Neuronal stem cell (in vitro differentiated cells): Measurements from ENCODE around the gene PKHD1.

Experiments
- DNase-seq: peaks from one replicate; pipeline ENCODE4 v3.0.0-alpha.2; 2013; ENCODE audit warnings: low spot score
- H2AFZ ChIP-seq: one replicate; pipeline ENCODE4 v1.6.1; 2013; ENCODE audit warnings: mild to moderate bottlenecking, low read length, inconsistent platforms
- H2AK5ac ChIP-seq: 2 replicates; pipeline ENCODE4 v1.6.1; 2013; ENCODE audit warnings: low read depth, mild to moderate bottlenecking, inconsistent platforms, low read length, moderate library complexity, mixed read lengths
- H2BK120ac ChIP-seq: 2 replicates; pipeline ENCODE4 v1.6.1; 2013; ENCODE audit warnings: low read depth, mild to moderate bottlenecking, inconsistent platforms, low read length, moderate library complexity, mixed read lengths
- H2BK12ac ChIP-seq: one replicate; pipeline ENCODE4 v1.6.1; 2013; ENCODE audit warnings: low read length, inconsistent platforms
- H2BK15ac ChIP-seq: 2 replicates; pipeline ENCODE4 v1.6.1; 2013; ENCODE audit warnings: mild to moderate bottlenecking, low read length, inconsistent platforms, mixed read lengths
- H2BK5ac ChIP-seq: one replicate; pipeline ENCODE4 v1.6.1; 2013; ENCODE audit warnings: inconsistent platforms, mild to moderate bottlenecking, low read length, moderate library complexity
- H3K14ac ChIP-seq: one replicate; pipeline ENCODE4 v1.6.1; 2013; ENCODE audit warnings: low read length, inconsistent platforms
- H3K18ac ChIP-seq: 2 replicates; pipeline ENCODE4 v1.6.1; 2013; ENCODE audit warnings: low read length, inconsistent platforms
- H3K23ac ChIP-seq: 2 replicates; pipeline ENCODE4 v1.6.1; 2013; ENCODE audit warnings: low read depth, mild to moderate bottlenecking, mixed read lengths, low read length, inconsistent platforms; ENCODE audit not compliant: poor library complexity
- H3K27ac ChIP-seq: replicated peaks from 3 replicates; pipeline ENCODE4 v1.5.1; 2013; ENCODE audit warnings: low read length, inconsistent platforms
- H3K27me3 ChIP-seq, 3 experiments: 2 replicates each; pipeline ENCODE4 v1.6.1; 2013; ENCODE audit warnings: low read length in 3 of 3, mild to moderate bottlenecking in 2 of 3, inconsistent platforms in 1 of 3, low read depth in 1 of 3, mixed read lengths in 1 of 3, moderate library complexity in 1 of 3; ENCODE audit not compliant: control insufficient read depth in 3 of 3, insufficient read depth in 3 of 3
- H3K36me3 ChIP-seq, 2 donors: replicated peaks in 1 of 2; 2 replicates each; pipeline ENCODE4 v1.6.1; 2013; ENCODE audit warnings: low read length in 2 of 2; ENCODE audit not compliant: control insufficient read depth in 2 of 2, insufficient read depth in 2 of 2
- H3K4ac ChIP-seq: 2 replicates; pipeline ENCODE4 v1.6.1; 2013; ENCODE audit warnings: inconsistent platforms, mild to moderate bottlenecking, low read length, moderate library complexity
- H3K4me1 ChIP-seq, 2 donors: 1 replicate in 1 of 2; 2 replicates in 1 of 2; pipeline ENCODE4 v1.6.1; 2013; ENCODE audit warnings: low read length in 2 of 2, low read depth in 1 of 2; ENCODE audit not compliant: control insufficient read depth in 2 of 2, insufficient read depth in 1 of 2
- H3K4me2 ChIP-seq: one replicate; pipeline ENCODE4 v1.6.1; 2013; ENCODE audit warnings: mild to moderate bottlenecking, low read length, inconsistent platforms; ENCODE audit not compliant: insufficient read depth, poor library complexity, severe bottlenecking
- H3K4me3 ChIP-seq, 2 donors: 2 replicates each; pipeline ENCODE4 v1.5.1; 2013; ENCODE audit warnings: low read length in 2 of 2, mild to moderate bottlenecking in 2 of 2, inconsistent platforms in 1 of 2, moderate library complexity in 1 of 2
- H3K79me1 ChIP-seq: one replicate; pipeline ENCODE4 v1.6.1; 2013; ENCODE audit warnings: low read depth, mild to moderate bottlenecking, inconsistent platforms, low read length, moderate library complexity
- H3K9ac ChIP-seq: one replicate; pipeline ENCODE4 v1.6.1; 2013; ENCODE audit warnings: mild to moderate bottlenecking, low read depth, low read length, inconsistent platforms; ENCODE audit not compliant: poor library complexity
- H3K9me3 ChIP-seq, 2 donors: replicated peaks in 1 of 2; 2 replicates each; pipeline versions ENCODE3 to v1.6.1; 2013; ENCODE audit warnings: low read length in 2 of 2, mild to moderate bottlenecking in 2 of 2, inconsistent platforms in 1 of 2, low read depth in 1 of 2, mixed read lengths in 1 of 2, moderate library complexity in 1 of 2; ENCODE audit not compliant: control insufficient read depth in 2 of 2, insufficient read depth in 1 of 2
- H4K8ac ChIP-seq: one replicate; pipeline ENCODE4 v1.6.1; 2013; ENCODE audit warnings: low read depth, mild to moderate bottlenecking, inconsistent platforms, low read length, moderate library complexity
- H4K91ac ChIP-seq: one replicate; pipeline ENCODE4 v1.6.1; 2013; ENCODE audit warnings: low read length, low read depth, mild to moderate bottlenecking, inconsistent platforms; ENCODE audit not compliant: poor library complexity
- WGBS, 2 donors: extraction: QIAGEN DNeasy Blood & Tissue Kit; methylation state at CpG; one replicate each; pipeline ENCODE4 v1.1.7; 2013; ENCODE audit warnings: missing lambda C conversion rate in 2 of 2, mixed read lengths in 1 of 2; ENCODE audit not compliant: insufficient read length in 2 of 2, insufficient replicate concordance in 1 of 2; ENCODE audit errors: extremely low coverage in 2 of 2; 5-methylcytosine and 5-hydroxymethylcytosine counted together

The PKHD1 gene

DNA sequence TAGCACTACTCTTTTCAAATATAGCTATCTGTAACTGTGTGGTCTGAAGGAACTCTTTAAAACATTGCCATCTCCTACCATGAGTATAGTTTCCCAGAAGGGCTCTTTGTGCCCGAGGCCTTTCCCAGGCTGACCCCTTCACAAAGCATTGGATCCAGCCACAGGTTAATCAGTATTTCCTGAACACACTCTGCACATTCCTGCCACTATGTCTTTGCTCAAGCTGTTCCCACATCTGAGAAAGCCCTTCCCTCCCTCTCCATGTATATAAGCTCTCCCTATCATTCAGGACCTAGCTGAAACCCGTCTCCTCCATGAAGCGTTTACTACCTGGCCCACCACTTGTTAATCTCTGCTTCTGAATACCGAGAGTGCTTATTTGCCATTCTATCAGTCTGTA lies 47.8 kb upstream of the PKHD1 start:
- no peaks in the 10 kb centered on the region for H3K9me3 ChIP-seq
- H3K9ac ChIP-seq: no peak overlapping the region
- no peak overlapping the region for H3K23ac ChIP-seq
- no peaks in the 10 kb centered on the region for H3K36me3 ChIP-seq
- H2AK5ac ChIP-seq: no peak overlapping the region
- no peak overlapping the region for H4K91ac ChIP-seq
- no peak overlapping the region for H3K18ac ChIP-seq
- no peak overlapping the region for H3K27ac ChIP-seq
- H3K4me3 ChIP-seq: no peak overlapping the region
- peaks cover 0 to 32% (median 0%) of the 10 kb centered on the region in 3 experiments for H3K27me3 ChIP-seq
- DNase-seq: no peak
- no peak overlapping the region for H3K4me2 ChIP-seq
- H2BK15ac ChIP-seq: no peak overlapping the region
- H3K79me1 ChIP-seq: no peaks in the 10 kb centered on the region
- no peak overlapping the region for H4K8ac ChIP-seq
- no peak overlapping the region for H2BK5ac ChIP-seq
- peaks cover 0 to 8% of the 10 kb centered on the region in 2 donors for H3K4me1 ChIP-seq
- WGBS, 2 donors: no CpG with 5 or more reads among the region's 4 CpGs
- no peak overlapping the region for H3K14ac ChIP-seq
- H2AFZ ChIP-seq: no peak overlapping the region
- H2BK120ac ChIP-seq: no peak overlapping the region
- H3K4ac ChIP-seq: no peak overlapping the region
- no peak overlapping the region for H2BK12ac ChIP-seq

DNA sequence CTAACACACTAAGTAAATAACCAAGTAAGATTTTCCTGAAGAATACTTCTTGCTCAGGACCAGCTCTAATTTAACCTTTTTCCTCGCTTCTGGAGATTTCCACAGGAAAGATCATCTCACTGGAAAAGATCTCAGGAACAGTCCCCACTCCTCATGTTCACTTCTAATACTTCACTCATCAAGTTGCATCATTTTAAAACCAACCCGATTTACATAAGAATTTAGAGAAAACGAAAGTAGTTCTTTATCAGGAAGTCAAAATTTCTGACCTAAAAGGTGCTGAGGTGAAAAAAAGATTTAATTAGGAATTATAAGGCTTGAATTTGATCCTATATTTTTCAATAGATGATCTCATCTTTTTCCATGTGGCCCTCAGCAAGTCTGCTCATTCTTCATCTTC lies 46.6 kb upstream of the PKHD1 start:
- DNase-seq: no peak
- H3K27me3 ChIP-seq: peaks cover 0 to 32% (median 0%) of the 10 kb centered on the region in 3 experiments
- H2BK5ac ChIP-seq: no peak overlapping the region
- H2BK15ac ChIP-seq: no peak overlapping the region
- H2AFZ ChIP-seq: no peak overlapping the region
- no peak overlapping the region for H3K4me3 ChIP-seq
- no peak overlapping the region for H3K27ac ChIP-seq
- H3K4ac ChIP-seq: no peak overlapping the region
- H4K91ac ChIP-seq: no peak overlapping the region
- H2AK5ac ChIP-seq: no peak overlapping the region
- no peak overlapping the region for H4K8ac ChIP-seq
- H2BK12ac ChIP-seq: no peak overlapping the region
- H3K18ac ChIP-seq: no peak overlapping the region
- H3K4me1 ChIP-seq: peaks cover 0 to 10% of the 10 kb centered on the region in 2 donors
- WGBS, 2 donors: no CpG with 5 or more reads among the region's 3 CpGs
- no peak overlapping the region for H3K14ac ChIP-seq
- no peak overlapping the region for H3K23ac ChIP-seq
- no peaks in the 10 kb centered on the region for H3K79me1 ChIP-seq
- H2BK120ac ChIP-seq: no peak overlapping the region
- no peaks in the 10 kb centered on the region for H3K36me3 ChIP-seq
- H3K4me2 ChIP-seq: no peak overlapping the region
- H3K9ac ChIP-seq: no peak overlapping the region
- H3K9me3 ChIP-seq: no peaks in the 10 kb centered on the region

DNA sequence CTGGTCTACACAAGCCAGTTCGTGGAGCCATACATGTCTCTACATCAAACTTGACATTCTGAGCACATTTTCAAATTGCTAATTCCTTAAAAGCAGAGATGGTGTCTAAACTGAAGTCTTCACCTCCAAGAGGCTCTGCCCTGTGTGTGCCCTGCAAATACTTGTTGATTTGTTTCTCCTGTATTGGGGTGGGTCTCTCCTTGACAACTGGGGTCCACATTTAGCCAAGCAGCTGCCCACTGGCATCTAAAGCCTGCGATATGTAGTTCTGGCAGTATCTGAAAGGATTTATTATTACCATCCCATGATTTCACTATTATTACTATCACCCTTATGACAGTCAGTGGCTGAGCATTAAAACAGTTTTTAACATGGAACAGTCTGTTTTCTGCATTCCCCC lies 45.9 kb upstream of the PKHD1 start:
- Histone ChIP-seq H2BK120ac (no peak overlapping the region), H3K4me3 (no peak overlapping the region), H3K27me3 (peaks cover 0 to 29% (median 0%) of the 10 kb centered on the region in 3 experiments), H3K4me2 (no peak overlapping the region), H2BK5ac (no peak overlapping the region), H3K18ac (no peak overlapping the region), H2BK15ac (no peak overlapping the region), H3K79me1 (no peaks in the 10 kb centered on the region), H3K9ac (no peak overlapping the region), H4K8ac (no peak overlapping the region), H3K23ac (no peak overlapping the region), H3K4ac (no peak overlapping the region), H3K14ac (no peak overlapping the region), H4K91ac (no peak overlapping the region), H2AK5ac (no peak overlapping the region), H3K4me1 (peaks cover 0 to 11% of the 10 kb centered on the region in 2 donors), H3K36me3 (no peaks in the 10 kb centered on the region), H3K9me3 (no peaks in the 10 kb centered on the region), H2BK12ac (no peak overlapping the region), H2AFZ (no peak overlapping the region), H3K27ac (no peak overlapping the region)
- WGBS, 2 donors: no CpG with 5 or more reads among the region's 2 CpGs
- no peak for DNase-seq

DNA sequence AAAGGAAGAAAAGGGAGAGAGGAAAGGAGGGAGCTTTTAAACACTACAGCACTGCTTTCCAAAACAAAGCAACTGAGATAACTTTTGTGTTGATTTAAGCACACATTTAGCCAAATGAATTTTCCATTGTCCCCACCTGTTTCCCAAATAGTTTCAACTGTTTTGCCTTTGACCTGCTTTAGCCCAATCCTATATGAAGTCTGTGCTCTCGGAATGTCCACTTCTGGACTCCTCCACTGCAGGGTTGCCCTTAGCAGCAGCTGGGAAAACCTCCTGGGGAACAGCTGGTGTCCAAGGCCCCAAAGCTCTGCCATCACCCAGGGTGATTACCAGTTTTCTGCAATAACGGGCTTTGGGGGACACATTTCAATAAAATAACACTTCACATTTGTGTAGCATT lies 44.9 kb upstream of the PKHD1 start:
- H3K9ac ChIP-seq: no peak overlapping the region
- H2BK12ac ChIP-seq: no peak overlapping the region
- H4K8ac ChIP-seq: no peak overlapping the region
- no peaks in the 10 kb centered on the region for H3K9me3 ChIP-seq
- WGBS, 2 donors: no CpG with 5 or more reads among the region's 2 CpGs
- no peak overlapping the region for H3K4me3 ChIP-seq
- no peaks in the 10 kb centered on the region for H3K79me1 ChIP-seq
- no peak overlapping the region for H3K14ac ChIP-seq
- no peak overlapping the region for H2AFZ ChIP-seq
- no peak overlapping the region for H3K18ac ChIP-seq
- no peak overlapping the region for H2BK5ac ChIP-seq
- no peaks in the 10 kb centered on the region for H3K36me3 ChIP-seq
- H3K4me1 ChIP-seq: peaks cover 0 to 10% of the 10 kb centered on the region in 2 donors
- DNase-seq: no peak
- H3K23ac ChIP-seq: no peak overlapping the region
- H4K91ac ChIP-seq: no peak overlapping the region
- H2AK5ac ChIP-seq: no peak overlapping the region
- H3K27ac ChIP-seq: no peak overlapping the region
- no peak overlapping the region for H3K4ac ChIP-seq
- H3K27me3 ChIP-seq: peaks cover 0 to 22% (median 0%) of the 10 kb centered on the region in 3 experiments
- no peak overlapping the region for H3K4me2 ChIP-seq
- H2BK120ac ChIP-seq: no peak overlapping the region
- H2BK15ac ChIP-seq: no peak overlapping the region
